GM12874 (cell line): ENCODE data around the gene KLHL12.

Experiments used
- TF ChIP-seq, protein P1 (sequence below): IDR thresholded peaks from 2 replicates; pipeline ENCODE4 v1.5.1; 2011; ENCODE audit warnings: low read depth, mild to moderate bottlenecking, control low read depth, low read length, moderate library complexity; ENCODE audit not compliant: insufficient read depth

KLHL12 gene

DNA sequence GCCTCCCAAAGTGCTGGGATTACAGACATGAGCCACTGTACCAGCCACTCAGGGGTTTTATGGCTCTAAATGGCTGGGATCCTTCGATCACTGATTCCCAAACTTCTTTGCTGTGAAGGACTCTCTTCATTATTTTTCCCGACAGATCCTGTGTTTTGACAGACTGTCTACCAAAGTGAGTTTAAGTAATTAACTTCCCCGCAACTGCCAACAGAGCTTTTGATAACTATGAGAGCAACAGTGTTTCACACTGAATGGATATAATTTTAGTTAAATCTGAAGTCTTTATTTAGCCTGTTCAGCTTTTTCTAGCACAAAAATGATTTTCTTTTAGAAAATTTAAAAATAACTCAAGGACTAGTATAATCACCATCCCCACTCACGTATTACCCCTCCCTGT lies 25.5 kb downstream of the KLHL12 start:
- TF ChIP-seq, protein P1, sequence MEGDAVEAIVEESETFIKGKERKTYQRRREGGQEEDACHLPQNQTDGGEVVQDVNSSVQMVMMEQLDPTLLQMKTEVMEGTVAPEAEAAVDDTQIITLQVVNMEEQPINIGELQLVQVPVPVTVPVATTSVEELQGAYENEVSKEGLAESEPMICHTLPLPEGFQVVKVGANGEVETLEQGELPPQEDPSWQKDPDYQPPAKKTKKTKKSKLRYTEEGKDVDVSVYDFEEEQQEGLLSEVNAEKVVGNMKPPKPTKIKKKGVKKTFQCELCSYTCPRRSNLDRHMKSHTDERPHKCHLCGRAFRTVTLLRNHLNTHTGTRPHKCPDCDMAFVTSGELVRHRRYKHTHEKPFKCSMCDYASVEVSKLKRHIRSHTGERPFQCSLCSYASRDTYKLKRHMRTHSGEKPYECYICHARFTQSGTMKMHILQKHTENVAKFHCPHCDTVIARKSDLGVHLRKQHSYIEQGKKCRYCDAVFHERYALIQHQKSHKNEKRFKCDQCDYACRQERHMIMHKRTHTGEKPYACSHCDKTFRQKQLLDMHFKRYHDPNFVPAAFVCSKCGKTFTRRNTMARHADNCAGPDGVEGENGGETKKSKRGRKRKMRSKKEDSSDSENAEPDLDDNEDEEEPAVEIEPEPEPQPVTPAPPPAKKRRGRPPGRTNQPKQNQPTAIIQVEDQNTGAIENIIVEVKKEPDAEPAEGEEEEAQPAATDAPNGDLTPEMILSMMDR, result no peak

DNA sequence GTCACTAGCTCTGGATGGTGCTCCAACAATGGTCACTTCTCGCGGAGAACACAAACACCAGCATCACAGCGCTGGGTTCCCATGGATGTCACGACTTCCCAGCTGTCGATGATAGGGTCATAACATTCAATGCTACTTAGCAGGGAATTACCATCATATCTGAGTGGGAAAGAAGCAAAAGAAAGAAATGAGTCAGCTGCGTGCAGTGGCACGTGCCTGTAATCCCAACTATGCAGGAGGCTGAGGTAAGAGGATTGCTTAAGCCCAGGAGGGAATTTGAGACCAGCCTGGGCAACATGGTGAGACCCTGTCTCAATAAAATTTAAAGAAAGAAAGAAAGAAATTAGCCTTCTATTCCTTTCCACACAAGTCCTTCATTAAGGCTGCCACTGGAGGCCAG lies 34.5 kb downstream of the KLHL12 start:
- TF ChIP-seq, protein P1, result no peak

DNA sequence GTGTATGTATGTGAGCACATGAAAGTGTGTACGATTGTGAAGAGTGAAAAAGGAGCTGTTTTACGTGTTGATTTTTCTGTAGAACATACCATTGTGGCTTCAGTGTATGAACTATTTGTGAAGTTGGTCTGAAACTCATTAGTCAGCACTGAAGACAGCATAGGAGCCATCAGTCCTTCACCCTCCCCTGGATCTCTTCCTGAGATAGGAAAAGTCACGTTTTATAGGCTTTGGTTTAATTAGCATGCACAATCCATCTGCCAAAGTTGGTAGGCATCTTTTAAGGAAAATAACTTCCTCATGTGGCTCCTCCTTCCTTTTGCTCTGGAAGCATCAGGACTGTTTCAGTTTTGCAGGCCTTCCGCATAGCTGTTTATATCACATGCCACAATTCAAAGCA lies 36.6 kb downstream of the KLHL12 start:
- TF ChIP-seq, protein P1, result no peak

DNA sequence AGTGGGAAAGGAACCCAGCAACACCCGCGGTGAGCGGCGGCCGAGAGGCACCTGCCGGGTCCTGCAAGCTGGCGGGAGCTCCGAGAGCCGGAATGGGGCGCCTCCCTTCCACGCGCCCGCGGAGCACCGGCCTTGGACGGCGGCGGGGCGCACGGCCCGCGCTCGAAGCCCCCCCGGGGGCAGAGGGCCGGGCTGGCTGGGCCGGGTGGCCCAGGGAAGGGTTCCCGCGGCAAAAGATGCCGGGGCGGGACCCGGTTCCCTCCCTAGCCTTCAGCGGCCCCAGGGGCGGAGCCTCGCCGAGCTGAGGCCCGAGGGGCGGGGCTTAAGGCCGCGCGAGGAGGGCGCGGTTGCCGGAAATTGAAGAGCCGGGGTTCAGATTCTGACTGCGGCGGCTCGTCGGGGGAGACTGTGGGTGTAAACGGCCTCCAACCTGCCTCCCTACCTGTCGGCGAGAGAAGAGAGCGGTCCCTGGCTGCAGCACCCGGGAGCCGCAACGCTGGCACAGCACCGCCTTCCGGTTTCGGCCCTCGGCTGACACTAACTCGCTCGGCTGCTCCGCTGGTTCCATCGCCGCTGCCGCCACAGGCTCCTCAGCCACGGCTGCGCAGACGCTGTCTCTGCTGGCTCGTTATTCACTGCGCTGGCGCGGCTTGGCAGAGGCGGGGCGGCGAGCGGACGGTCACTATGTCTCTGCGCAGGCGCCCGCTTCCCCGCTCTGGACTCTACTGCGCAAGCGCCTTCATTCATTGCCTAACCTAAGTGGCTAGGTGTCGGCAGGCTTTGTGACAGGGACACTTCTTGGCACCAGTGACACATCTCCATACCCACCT lies 38.3 kb downstream of the KLHL12 start, which contains the start of gene RABIF:
Gene RABIF, minus strand, starts transcription at position 619 of the 830 bp plus-strand sequence. Its CDS starts 51 bp downstream, at position 568.
- TF ChIP-seq, protein P1, result no peak

DNA sequence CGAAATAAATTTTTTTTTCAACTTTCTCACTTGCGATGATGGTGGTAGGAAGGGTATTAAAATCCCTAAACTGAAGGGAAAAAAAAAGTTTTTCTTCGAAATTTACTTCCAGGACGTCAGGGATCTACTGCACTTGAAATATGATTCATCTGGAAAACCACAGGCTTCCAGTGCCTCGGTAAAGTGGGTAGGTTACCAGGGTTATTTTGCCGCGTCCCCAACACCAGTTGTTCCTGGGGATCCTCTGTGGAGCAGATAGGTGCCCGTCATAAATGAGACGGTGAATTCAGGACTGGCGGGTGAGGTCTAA lies 38.9 kb downstream of the KLHL12 start:
- TF ChIP-seq, protein P1, result no peak

DNA sequence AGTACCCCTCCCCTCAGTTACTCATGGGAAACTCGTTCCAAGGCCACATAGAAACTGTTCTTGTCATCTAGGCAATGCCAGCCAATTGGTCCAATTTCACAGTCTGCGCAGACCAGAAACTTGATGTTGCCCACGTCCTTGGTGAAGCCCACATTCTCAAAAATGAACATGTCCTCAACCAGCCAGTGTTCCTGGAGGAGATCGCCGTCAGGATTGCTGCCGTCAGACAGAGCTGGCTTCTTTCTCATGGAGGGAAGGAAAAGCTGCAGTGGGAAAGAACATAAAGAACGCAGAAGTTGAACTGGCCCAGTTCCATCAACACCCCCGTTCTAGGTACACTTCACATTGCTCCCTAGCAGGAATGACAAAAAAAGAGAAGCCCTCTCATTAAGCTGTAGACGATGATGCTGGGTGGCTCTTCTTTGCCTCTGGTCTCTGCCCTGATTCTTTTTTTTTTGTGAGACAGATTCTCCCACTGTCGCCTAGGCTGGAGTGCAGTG lies 46.0 kb downstream of the KLHL12 start:
- TF ChIP-seq, protein P1, result no peak

DNA sequence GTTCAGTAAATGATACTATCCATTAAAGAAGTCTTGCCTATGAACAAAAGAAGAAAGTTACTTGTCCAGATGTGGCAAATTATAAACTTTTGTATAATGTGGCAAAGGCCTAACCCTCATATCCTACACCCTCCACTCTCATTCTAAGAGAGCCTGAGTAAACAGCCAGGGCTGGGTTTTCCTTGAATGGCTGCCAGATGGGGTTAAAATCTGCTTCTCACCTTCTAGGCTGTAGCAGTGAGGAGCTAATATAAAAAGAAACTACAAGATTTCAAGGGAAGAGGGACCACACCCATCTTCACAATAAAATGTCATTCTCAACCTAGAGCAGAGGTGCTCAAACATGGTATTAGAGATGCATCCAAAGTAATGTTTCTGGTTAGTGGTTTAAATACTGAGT lies 47.0 kb downstream of the KLHL12 start:
- TF ChIP-seq, protein P1, result no peak
